ACHN (cell line): Measurements from ENCODE around the gene CD34.
"Not testable (repeated sequence)": the region's sequence is repeated elsewhere in the genome, so short reads cannot be mapped to it uniquely, and the experiment has no call there.

Experiments
- DNase-seq: peaks from one replicate; pipeline ENCODE4 v3.0.0-alpha.2; 2015
- in situ Hi-C: cut with HindIII; loops from 2 replicates; pipeline ENCODE4 v1.10.0; 2017; ENCODE audit warnings: low sequenced_read_pairs, low pct_ligation_motif_present, low pct_unique_long_range_greater_than_20kb

The CD34 gene

DNA sequence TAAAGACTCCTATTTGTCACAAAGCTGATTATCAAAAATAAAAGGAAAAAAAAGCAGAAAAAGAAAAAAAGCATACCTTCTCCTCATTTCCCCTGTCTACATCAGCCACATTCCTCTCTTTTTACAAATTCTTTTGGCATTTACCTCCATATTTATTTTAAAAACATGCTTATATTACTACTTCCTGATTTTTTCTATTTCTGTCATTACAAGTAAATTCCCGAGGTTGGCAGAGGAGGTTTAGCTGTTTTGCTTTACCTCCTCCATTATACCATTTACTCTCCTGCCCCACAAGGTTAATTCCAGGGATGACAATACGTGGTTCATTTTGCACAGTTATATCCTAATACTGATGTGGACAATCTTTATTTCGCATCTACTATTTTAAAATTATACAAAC, 26.3 kb upstream of the CD34 start:
- DNase-seq, result no peak
- in situ Hi-C loops, result no loop called here

DNA sequence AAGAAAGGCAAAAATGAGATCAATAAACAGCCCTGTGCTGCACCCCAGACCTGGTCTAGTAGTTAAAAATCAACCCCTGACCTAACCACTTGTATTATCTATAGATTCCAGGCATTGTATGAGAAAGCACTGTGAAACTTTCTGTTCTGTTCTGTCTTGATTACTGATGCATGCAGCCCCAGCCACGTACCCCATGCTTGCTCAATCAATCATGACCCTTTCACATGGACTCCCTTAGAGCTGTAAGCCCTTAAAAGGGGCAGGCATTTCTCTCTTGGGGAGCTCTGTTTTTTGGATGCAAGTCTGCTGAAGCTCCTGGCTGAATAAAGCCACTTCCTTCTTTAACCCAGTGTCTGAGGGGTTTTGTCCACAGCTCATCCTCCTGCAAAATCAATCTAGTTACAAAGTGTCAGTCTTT, 24.2 kb upstream of the CD34 start:
- in situ Hi-C loops, result no loop called here
- DNase-seq, result peak; percentile 87

DNA sequence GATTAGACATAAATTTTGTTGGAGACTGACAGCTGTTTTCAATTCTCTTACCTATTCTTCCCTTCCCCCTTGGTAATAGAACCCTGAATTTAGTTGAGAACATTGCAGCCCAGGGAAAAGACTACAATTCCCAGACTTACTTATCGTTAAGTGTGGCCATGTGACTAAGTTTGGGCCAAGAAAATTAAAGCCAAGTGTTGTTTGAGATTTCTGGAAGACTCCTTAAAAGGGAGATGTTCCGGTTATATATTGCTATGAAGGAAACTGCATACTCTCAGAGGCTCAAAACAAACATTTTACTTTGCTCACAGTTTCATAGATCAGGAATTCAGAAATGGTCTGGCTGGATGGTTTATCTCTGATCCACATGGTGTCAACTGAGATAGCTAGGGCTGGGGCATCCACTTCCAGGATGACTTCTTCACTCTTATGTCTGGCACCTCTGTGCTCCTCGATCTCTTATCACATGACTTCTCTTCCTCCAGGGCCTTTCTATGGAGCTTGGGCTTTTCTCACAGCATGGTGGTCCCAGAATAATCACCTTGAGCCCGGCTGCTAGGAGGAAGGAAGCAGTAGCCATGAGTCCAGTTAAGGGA, 22.4 kb upstream of the CD34 start:
- in situ Hi-C loops, result no loop called here
- DNase-seq, result no peak

DNA sequence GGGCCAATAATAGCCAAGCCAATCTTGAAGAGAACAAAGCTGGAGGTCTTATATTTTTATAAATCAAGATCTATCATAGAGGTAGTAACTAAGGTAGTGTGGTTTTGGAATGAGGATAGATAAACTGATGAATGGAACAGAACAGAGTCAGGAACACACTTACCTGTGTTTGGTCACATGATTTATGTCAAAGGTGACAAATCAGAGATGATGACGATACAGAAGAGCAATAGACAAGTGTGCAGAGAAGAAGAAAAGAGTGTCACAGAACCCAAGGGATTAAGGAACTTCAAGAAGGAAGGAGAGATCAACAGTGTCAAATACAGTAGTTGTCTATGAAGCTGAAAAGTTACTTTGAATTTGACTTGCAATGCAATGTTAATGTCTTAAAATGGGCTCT, 16.1 kb upstream of the CD34 start:
- no peak for DNase-seq

GRCh38 chr1:207925969-207926368, 15.0 kb upstream of the CD34 start:
- in situ Hi-C loops, DNase-seq: not testable (repeated sequence)

More for the DNA sequence above, 16.1 kb upstream of the CD34 start:
- in situ Hi-C loops, result no loop called here

- in situ Hi-C loops, result no loop called here
- DNase-seq, result no peak
Measured at GRCh38 chr1:207925210-207925609, 14.3 kb upstream of the CD34 start.

- no peak for DNase-seq
- in situ Hi-C loops, result no loop called here
Measured at GRCh38 chr1:207923561-207923960, 12.6 kb upstream of the CD34 start.

DNA sequence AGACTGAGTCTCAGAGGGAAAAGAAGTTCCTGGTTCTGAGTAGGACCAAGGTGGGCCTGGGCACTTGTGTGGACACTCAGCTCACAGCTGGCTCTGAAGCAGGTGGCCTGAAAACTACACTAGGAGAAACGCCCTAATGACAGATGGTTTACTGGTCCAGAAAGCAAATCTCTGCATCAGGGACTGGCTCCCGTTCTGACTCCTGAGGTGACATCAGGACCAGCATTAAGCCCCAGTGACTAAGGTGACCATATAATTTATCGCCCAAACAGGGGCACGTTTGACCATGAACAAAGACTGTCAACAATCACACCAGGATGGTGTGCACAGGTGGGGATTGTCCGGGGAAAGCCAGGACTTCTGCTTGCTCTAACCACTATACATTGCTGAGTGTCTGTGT, 12.2 kb upstream of the CD34 start:
- no peak for DNase-seq
- in situ Hi-C loops, result no loop called here

- no peak for DNase-seq
- in situ Hi-C loops, result no loop called here
Measured at GRCh38 chr1:207922554-207922953, 11.6 kb upstream of the CD34 start.

DNA sequence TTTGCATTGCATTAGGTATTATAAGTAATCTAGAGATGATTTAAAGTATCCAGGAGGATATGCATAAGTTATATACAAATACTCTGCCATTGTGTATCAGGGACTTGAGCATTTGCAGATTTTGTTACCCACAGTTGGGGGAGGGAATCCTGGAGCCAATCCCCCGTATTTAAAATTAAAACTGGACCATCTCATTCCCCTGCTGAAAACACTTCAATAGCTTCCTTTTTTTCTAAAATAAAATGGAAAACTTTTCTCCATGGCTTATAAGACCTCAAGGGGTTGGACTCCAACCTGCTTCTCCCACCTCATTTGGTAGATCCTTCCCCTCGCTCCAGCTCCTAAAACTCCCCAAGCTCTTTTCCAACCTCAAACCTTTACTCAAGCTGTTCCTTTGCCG, 10.4 kb upstream of the CD34 start:
- in situ Hi-C loops, result no loop called here
- no peak for DNase-seq

DNA sequence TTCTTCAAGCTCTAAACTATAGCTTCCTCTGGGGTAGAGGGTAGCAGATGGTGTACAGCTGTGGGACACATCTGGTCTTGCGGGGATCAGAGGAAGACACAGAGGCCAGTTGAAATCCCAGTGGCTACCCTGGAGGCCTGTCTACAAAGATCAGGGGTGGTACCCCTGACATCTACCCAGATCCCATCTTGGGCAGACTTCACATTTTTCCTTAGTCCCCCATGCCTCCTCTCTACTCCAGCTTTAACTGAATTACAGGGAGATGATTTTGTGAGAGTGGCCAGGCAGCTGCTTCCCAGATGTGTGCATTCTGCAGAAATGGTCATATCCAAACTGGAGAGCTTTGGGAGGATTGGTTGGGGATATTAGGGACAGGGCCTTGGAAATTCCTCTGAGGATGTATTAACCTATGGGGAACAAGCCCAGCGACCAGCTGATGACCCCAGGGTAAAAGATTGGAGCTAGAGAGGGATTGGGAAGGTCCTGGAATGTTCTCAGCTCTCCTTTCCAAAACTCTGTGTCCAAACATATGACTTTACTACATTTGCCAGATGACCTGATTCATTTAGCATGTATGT, 9.6 kb upstream of the CD34 start:
- no peak for DNase-seq
- in situ Hi-C loops, result no loop called here

DNA sequence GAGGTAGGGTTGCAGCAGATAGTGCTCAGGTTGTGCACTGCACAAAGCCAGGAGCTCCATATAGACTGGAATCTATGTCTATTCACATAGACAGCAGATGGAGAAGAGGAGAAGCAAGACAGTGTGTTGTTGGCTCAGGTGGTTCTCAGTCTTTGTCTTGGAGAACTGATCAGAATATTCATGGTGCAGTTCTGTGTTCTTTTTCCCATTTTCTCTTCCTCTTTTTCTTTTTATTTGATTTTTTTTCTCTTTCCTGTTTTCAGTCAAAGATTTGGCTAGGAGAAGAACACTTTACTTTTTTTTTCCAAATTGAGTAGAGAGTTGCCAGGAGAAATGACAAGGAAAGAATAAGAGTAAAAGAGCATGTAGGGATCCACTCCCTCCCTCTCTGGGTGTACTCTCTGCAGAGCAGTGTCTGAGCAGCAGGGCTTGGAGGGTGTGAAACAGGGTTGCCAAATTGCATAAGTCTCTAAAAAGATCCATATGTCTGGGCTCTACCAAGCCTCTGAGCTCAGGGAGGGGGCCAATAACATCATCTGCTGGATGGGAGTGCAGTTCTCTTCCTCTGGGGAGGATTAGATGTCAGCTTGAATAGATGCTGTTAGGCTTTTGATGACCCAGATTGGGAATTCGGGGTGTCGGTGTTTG, 8.7 kb upstream of the CD34 start:
- no peak for DNase-seq
- in situ Hi-C loops, result no loop called here

GRCh38 chr1:207918581-207918980, 7.7 kb upstream of the CD34 start:
- in situ Hi-C loops, result no loop called here
- DNase-seq, result no peak

GRCh38 chr1:207918011-207918410, 7.1 kb upstream of the CD34 start:
- in situ Hi-C loops, result no loop called here
- no peak for DNase-seq

DNA sequence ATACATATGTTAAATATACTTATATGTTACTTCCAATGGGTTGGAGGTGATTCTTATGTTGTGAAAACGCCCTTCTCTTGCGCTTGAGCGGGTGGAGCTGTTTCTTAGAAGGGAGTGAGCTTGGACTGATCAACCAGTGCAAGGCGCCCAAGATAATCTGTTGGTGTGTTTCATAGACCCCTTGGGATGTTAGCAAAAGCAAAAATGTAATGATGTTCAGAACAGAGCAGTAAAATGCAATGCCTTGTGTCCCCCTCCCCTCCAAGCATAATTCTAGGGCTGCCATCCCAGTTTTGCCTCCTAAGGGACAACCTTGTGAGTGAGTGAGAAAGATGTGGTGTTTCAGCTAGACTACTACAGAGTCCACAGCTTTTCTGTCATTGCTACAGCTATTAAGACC, 6.2 kb upstream of the CD34 start:
- DNase-seq, result no peak
- in situ Hi-C loops, result no loop called here

- in situ Hi-C loops, result no loop called here
- DNase-seq, result no peak
Measured at GRCh38 chr1:207913951-207914350, 3.0 kb upstream of the CD34 start.

- in situ Hi-C loops, result no loop called here
- no peak for DNase-seq
Measured at GRCh38 chr1:207911856-207912760, 1.2 kb upstream of the CD34 start.

GRCh38 chr1:207909687-207910086, 1.2 kb downstream of the CD34 start:
- in situ Hi-C loops, result no loop called here
- no peak for DNase-seq

DNA sequence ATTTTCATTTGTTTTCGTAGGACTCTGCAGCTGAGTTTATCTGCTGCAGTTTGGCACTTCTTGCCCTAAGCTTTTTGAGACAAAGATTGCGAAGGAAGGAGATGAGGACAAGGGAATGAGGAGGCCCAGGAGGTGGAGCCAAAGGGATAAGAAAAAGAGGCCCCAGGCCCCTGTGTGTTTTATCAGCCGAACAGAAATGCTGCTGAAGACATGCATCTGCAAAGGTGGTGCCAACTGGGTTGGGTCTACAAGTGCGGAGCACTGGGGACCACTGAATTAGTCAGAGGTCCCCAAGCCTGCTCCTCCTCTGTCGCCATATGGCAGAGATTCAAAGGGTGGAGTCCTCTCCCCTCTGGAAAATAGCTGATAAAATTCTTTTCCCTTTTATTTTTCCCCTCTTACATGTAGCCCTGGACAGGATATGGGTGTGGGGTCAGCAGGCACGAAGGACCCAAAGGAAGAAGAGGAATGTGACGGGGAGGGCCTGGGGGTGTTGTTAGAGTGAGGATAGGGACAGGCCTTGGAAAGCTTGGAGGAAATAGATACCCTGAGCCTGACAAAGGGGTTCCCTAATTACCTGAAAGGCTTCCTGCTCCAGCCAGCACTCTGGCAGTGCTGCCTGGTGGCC, 2.7 kb downstream of the CD34 start:
- in situ Hi-C loops, result no loop called here
- no peak for DNase-seq
